Measurements from ENCODE around the gene NDUFB1. TPM values are rescaled to one million over a fixed set of nuclear protein-coding genes. Genes with fewer than 3 reads are reported as not detected.
A peak's percentile ranks its signal among the peaks of the same experiment; 100 is the strongest.

Gene NDUFB1
- total and polyA plus RNA-seq, 11 donors = 295 to 4,751 (median 463) TPM

GRCh38 chr14:92105073-92105892, 16.2 kb downstream of the NDUFB1 start:
- 51 to 57% (median 54%) methylated on average over 16 of the region's 16 CpGs for WGBS, 4 donors
- TF ChIP-seq, protein P1, sequence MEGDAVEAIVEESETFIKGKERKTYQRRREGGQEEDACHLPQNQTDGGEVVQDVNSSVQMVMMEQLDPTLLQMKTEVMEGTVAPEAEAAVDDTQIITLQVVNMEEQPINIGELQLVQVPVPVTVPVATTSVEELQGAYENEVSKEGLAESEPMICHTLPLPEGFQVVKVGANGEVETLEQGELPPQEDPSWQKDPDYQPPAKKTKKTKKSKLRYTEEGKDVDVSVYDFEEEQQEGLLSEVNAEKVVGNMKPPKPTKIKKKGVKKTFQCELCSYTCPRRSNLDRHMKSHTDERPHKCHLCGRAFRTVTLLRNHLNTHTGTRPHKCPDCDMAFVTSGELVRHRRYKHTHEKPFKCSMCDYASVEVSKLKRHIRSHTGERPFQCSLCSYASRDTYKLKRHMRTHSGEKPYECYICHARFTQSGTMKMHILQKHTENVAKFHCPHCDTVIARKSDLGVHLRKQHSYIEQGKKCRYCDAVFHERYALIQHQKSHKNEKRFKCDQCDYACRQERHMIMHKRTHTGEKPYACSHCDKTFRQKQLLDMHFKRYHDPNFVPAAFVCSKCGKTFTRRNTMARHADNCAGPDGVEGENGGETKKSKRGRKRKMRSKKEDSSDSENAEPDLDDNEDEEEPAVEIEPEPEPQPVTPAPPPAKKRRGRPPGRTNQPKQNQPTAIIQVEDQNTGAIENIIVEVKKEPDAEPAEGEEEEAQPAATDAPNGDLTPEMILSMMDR (IDR thresholded peaks at IDR 0.05) = no peak
- no peak for TF ChIP-seq POLR2A (IDR thresholded peaks at IDR 0.05)
- peaks cover 0 to 45% (median 26%) of the 10 kb centered on the region in 12 donors for H3K4me1 ChIP-seq
- intact Hi-C loops (cut with DNase I) = loop anchor here in 3 of 10 donors (5.0 kb wide), 2 partner anchors 63 to 68 kb away; partner anchors contain the start of gene TRIP11 (in 2 of the 3)
- H3K36me3 ChIP-seq = no peaks in the 10 kb centered on the region
- H3K4me3 ChIP-seq = peak overlapping the region; percentile 66 to 98 (median 90)
- no peaks in the 10 kb centered on the region for H3K27me3 ChIP-seq
- ATAC-seq = no peak
- DNase-seq = no peak
- H3K9me3 ChIP-seq = no peaks in the 10 kb centered on the region
- peak overlapping the region; percentile 89 to 100 (median 96) for H3K27ac ChIP-seq

DNA sequence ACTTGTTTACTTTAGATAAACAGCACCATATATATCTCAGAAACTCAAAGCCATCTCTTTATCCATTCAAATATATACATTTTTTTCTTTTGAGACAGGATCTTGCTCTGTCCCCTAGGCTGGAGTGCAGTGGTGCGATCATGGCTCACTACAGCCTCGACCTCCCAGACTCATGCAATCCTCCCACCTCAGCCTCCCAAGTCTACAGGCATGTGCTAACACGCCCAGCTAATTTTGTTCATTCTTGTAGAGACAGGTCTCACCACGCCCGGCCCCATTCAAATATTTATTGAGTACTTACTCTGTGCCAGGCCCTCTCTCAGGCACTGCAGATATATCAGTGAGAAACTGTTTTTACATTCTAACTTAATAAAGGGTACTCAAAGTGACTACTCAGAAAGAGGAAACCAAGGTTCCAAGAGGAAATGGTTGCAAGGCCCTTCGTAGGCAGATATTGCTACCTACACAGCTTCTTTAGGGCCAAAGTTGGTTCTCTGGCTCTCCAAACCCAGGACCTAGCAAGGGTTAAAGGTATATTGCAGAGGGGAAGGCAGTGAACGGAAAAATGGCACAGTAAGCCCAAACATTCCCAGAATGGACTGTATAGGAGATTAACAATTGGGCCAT, 18.0 kb downstream of the NDUFB1 start:
- no peak for ATAC-seq

DNA sequence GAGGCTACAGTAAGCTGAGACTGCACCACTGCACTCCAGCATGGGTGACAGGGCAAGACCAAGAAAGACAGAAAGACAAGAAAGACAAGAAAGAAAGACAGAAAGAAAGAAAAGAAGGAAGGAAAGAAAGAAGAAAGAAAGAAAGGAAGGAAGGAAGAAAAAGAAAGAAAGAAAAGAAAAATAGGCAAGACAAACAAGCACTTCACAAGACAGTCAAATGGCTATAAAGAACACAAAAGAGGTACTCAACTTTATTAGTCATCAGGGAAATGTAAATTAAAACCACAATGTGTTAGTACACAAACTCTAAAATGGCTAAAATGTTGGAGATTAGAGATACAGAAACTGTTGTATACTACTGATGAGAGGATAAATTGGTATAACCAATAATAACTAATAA, 21.7 kb downstream of the NDUFB1 start:
- TF ChIP-seq POLR2A (IDR thresholded peaks at IDR 0.05) = no peak
- TF ChIP-seq, protein P1 (IDR thresholded peaks at IDR 0.05) = no peak
- peaks cover 0 to 18% (median 16%) of the 10 kb centered on the region in 9 donors for H3K36me3 ChIP-seq
- intact Hi-C loops (cut with DNase I) = loop anchor here in 2 of 10 donors (5.0 to 10.0 kb wide), 2 partner anchors 55 to 58 kb away; partner anchors contain the start of gene TRIP11 (in 2 of the 2)
- DNase-seq = no peak
- no peak overlapping the region for H3K4me3 ChIP-seq
- H3K4me1 ChIP-seq = peaks cover 0 to 37% (median 19%) of the 10 kb centered on the region in 12 donors
- no peaks in the 10 kb centered on the region for H3K27me3 ChIP-seq
- ATAC-seq = no peak
- no peaks in the 10 kb centered on the region for H3K9me3 ChIP-seq
- no peak overlapping the region for H3K27ac ChIP-seq

More for the DNA sequence above, 18.0 kb downstream of the NDUFB1 start:
- H3K36me3 ChIP-seq = no peaks in the 10 kb centered on the region
- intact Hi-C loops (cut with DNase I) = loop anchor here in 1 of 10 donors (5.0 kb wide), 1 partner anchor 61 kb away; the partner anchor contains the start of gene TRIP11
- no peak for TF ChIP-seq POLR2A (IDR thresholded peaks at IDR 0.05)
- TF ChIP-seq, protein P1 (IDR thresholded peaks at IDR 0.05) = no peak
- peaks cover 0 to 49% (median 26%) of the 10 kb centered on the region in 12 donors for H3K4me1 ChIP-seq
- no peak overlapping the region for H3K27ac ChIP-seq
- no peak overlapping the region for H3K4me3 ChIP-seq
- no peaks in the 10 kb centered on the region for H3K9me3 ChIP-seq
- no peak for DNase-seq
- 85 to 91% (median 88%) methylated on average over 7 of the region's 7 CpGs for WGBS, 4 donors
- H3K27me3 ChIP-seq = no peaks in the 10 kb centered on the region

GRCh38 chr14:92093320-92093719, 28.2 kb downstream of the NDUFB1 start:
- WGBS, 4 donors = 29 to 47% (median 38%) methylated on average over 1 of the region's 1 CpG
- H3K9me3 ChIP-seq = no peaks in the 10 kb centered on the region
- no peak for DNase-seq
- H3K27ac ChIP-seq = no peak overlapping the region
- no peak for TF ChIP-seq POLR2A (IDR thresholded peaks at IDR 0.05)
- TF ChIP-seq, protein P1 (IDR thresholded peaks at IDR 0.05) = peak in 3 of 12 donors; percentile 8 to 17 (median 8)
- no peak for ATAC-seq
- H3K36me3 ChIP-seq = peaks cover 2 to 80% (median 61%) of the 10 kb centered on the region in 9 donors
- H3K4me1 ChIP-seq = no peaks in the 10 kb centered on the region
- H3K27me3 ChIP-seq = no peaks in the 10 kb centered on the region
- intact Hi-C loops (cut with DNase I) = loop anchor here in 1 of 10 donors (10.0 kb wide), 1 partner anchor 49 kb away; the partner anchor contains the start of gene TRIP11
- no peak overlapping the region for H3K4me3 ChIP-seq

Measured in heart left ventricle (tissue), 16 donors.